Measurements from ENCODE around the gene IL31.

DNA sequence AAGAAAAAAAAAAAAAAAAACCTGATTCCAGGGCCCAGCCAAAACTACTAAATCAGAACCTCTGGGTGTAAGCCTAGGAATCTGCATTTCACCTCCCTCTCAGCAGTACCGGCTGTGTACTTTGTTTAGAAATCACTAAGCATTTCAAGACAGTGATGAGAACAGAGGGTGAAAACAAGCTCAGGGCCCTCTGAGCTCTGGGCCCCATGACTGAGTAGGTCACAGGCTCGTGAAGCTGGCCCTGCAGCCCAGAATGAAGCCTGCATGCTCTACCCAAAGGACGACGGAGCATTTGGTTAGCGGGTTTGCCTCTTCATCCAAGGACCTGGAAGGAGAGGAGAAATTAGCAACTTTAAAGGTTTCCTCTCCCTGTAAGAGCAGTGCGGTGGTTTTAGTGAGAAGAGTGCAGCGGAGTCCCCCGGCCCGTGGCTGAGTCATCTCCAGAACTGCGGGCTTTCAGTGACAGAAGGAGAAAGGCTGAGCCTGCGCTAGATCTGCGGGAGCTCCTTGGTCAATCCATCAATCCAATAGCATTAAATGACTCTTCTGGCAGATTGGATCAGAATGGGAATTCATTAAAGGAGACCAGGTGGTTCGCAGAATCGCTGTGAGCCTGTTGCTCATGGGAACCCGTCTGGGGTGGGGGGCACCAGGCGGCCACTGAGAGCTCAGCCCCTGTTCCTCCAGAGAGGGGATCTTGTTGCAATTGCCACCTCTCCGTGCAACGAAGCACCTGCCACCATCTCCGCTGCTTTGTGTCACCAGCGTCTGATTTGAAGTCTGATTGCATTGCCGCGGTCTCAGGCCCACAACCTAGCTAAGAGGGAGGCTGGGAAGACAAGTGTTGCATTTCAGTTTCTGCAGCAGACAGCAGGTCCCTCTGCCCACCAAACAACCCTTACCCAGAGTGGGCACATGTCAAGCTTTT is 7.3 kb downstream of the IL31 start:
- TF ChIP-seq, protein P1, sequence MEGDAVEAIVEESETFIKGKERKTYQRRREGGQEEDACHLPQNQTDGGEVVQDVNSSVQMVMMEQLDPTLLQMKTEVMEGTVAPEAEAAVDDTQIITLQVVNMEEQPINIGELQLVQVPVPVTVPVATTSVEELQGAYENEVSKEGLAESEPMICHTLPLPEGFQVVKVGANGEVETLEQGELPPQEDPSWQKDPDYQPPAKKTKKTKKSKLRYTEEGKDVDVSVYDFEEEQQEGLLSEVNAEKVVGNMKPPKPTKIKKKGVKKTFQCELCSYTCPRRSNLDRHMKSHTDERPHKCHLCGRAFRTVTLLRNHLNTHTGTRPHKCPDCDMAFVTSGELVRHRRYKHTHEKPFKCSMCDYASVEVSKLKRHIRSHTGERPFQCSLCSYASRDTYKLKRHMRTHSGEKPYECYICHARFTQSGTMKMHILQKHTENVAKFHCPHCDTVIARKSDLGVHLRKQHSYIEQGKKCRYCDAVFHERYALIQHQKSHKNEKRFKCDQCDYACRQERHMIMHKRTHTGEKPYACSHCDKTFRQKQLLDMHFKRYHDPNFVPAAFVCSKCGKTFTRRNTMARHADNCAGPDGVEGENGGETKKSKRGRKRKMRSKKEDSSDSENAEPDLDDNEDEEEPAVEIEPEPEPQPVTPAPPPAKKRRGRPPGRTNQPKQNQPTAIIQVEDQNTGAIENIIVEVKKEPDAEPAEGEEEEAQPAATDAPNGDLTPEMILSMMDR (conservative IDR thresholded peaks at IDR 0.05; ENCODE audit: low read depth, low read length) = no peak
- TF ChIP-seq EZH2 (IDR thresholded peaks at IDR 0.05; ENCODE audit: borderline replicate concordance, low read depth, low read length, poor library complexity, severe bottlenecking) = no peak

Data from A673 (cell line).